K562 (cell line): Measurements from ENCODE around the gene CLDN5. TPM values are rescaled to one million over a fixed set of nuclear protein-coding genes. Genes with fewer than 3 reads are reported as not detected.

ENCODE experiments used
- CCNT2 ChIP-seq: IDR thresholded peaks from 2 replicates; pipeline ENCODE4 v1.6.1; 2011; ENCODE audit warnings: borderline replicate concordance, low read depth, mild to moderate bottlenecking, moderate library complexity, mixed read lengths, low read length; ENCODE audit not compliant: insufficient read length; ENCODE audit errors: extremely low read depth
- CEBPZ ChIP-seq: fragments of 150-350 bp; IDR thresholded peaks from 2 replicates; pipeline ENCODE4 v1.6.1; 2014; ENCODE audit warnings: low read depth, mild to moderate bottlenecking, low read length, borderline replicate concordance
- FOXK2 ChIP-seq, 2 experiments: fragments of 450-650 bp; IDR thresholded peaks in 1 of 2; conservative IDR thresholded peaks in 1 of 2; 2 replicates each; pipeline ENCODE4 v1.6.1; 2016; ENCODE audit warnings: low read depth in 2 of 2, mild to moderate bottlenecking in 1 of 2
- IRF9 ChIP-seq: fragments of 450-650 bp; IDR thresholded peaks from 2 replicates; pipeline ENCODE4 v1.6.1; 2016; ENCODE audit warnings: missing biosample characterization, missing genetic modification characterization
- LEF1 ChIP-seq: fragments of 450-650 bp; IDR thresholded peaks from 2 replicates; pipeline ENCODE4 v1.6.1; 2016; ENCODE audit warnings: mild to moderate bottlenecking
- POLR3G ChIP-seq: IDR thresholded peaks from 2 replicates; pipeline ENCODE4 v1.6.1; 2011; ENCODE audit not compliant: insufficient read length, insufficient replicate concordance; ENCODE audit errors: extremely low read depth
- RUNX1 ChIP-seq: sonication (generic); IDR thresholded peaks from 2 replicates; pipeline ENCODE4 v1.6.1; 2016; ENCODE audit warnings: antibody characterized with exemption, low read depth
- SLC30A9 ChIP-seq: fragments of 250-450 bp; sonication (Bioruptor Pico); IDR thresholded peaks from 2 replicates; pipeline ENCODE4 v1.8.0; 2022; ENCODE audit warnings: mild to moderate bottlenecking, moderate library complexity
- SRSF1 ChIP-seq: fragments of 200-400 bp; formaldehyde crosslinking; IDR thresholded peaks from 2 replicates; pipeline ENCODE4 v1.6.1; 2017; ENCODE audit warnings: mild to moderate bottlenecking, low read depth, low read length, moderate library complexity
- YY1 ChIP-seq, 3 experiments: IDR thresholded peaks; 2 replicates each; pipeline ENCODE4 v1.6.1; 2011; ENCODE audit warnings: low read length in 2 of 3, mild to moderate bottlenecking in 2 of 3, moderate library complexity in 2 of 3, borderline replicate concordance in 1 of 3, control low read depth in 1 of 3, low read depth in 1 of 3; ENCODE audit not compliant: insufficient read depth in 3 of 3, insufficient replicate concordance in 2 of 3, control insufficient read depth in 1 of 3, insufficient read length in 1 of 3; ENCODE audit errors: extremely low read depth in 1 of 3
- ZBTB34 ChIP-seq: fragments of 250-450 bp; sonication (Bioruptor Pico); IDR thresholded peaks from 2 replicates; pipeline ENCODE4 v1.8.0; 2021; ENCODE audit warnings: mild to moderate bottlenecking, moderate library complexity
- ZBTB9 ChIP-seq: fragments of 450-650 bp; formaldehyde crosslinking; IDR thresholded peaks from 2 replicates; pipeline ENCODE4 v1.4.0; 2020; ENCODE audit warnings: mild to moderate bottlenecking, moderate library complexity
- ZNF232 ChIP-seq: sonication (generic); formaldehyde crosslinking; IDR thresholded peaks from 2 replicates; pipeline ENCODE4 v1.8.0; 2022; ENCODE audit warnings: mild to moderate bottlenecking, missing genetic modification reagents
- ZNF253 ChIP-seq: fragments of 250-450 bp; sonication (Bioruptor Pico); conservative IDR thresholded peaks from 2 replicates; pipeline ENCODE4 v1.6.1; 2021; ENCODE audit warnings: mild to moderate bottlenecking
- ZNF280B ChIP-seq: fragments of 250-450 bp; sonication (Bioruptor Pico); IDR thresholded peaks from 2 replicates; pipeline ENCODE4 v1.5.1; 2021; ENCODE audit warnings: mild to moderate bottlenecking
- ZNF311 ChIP-seq: fragments of 250-450 bp; sonication (Bioruptor Pico); IDR thresholded peaks from 2 replicates; pipeline ENCODE4 v1.4.0; 2020; ENCODE audit warnings: mild to moderate bottlenecking, moderate library complexity
- polyA plus RNA-seq, 8 experiments: library from polyadenylated mRNA; depleted of rRNA in 4 of 8; stranded (reverse) in 5 of 8; unstranded in 3 of 8; fragments of >200 nt; fragmentation: Nextera tagmentation in 2 of 8; fragmentation: Illumina TruSeq in 1 of 8; extraction: Ambion mirVana in 2 of 8; extraction: Trizol in 1 of 8; gene quantifications; 2 replicates each; pipeline versions ENCODE4 v1.2.1 to v1.2.3, GENCODE V29; 2011 to 2014; ENCODE audit warnings: inconsistent platforms in 1 of 8, missing spikeins in 1 of 8
- total RNA-seq, 7 experiments: library from RNA; depleted of rRNA in 6 of 7; stranded (reverse); fragments of >200 nt in 6 of 7; fragmentation: Illumina TruSeq in 2 of 7; extraction: Trizol in 2 of 7; gene quantifications; 2 replicates each; pipeline versions ENCODE4 v1.2.1 to v1.2.3, GENCODE V29; 2011 to 2021; ENCODE audit warnings: low replicate concordance in 1 of 7

Gene CLDN5
- total and polyA plus RNA-seq, 9 of the 15 experiments (the other 6 are each of a cell fraction or from before 2014, with no cell fraction given), result 0.20 TPM; not detected in 8

GRCh38 chr22:19508024-19508776, 16.0 kb downstream of the CLDN5 start (continued):
- TF ChIP-seq YY1 (IDR thresholded peaks at IDR 0.05; ENCODE audit: borderline replicate concordance in 1 of 3, control insufficient read depth in 1 of 3, extremely low read depth in 1 of 3, insufficient read depth in 3 of 3, insufficient read length in 1 of 3, insufficient replicate concordance in 2 of 3, low read depth in 1 of 3, low read length in 2 of 3), result no peak
- no peak for TF ChIP-seq ZNF311 (CRISPR knock-in tag)
- TF ChIP-seq CCNT2, result no peak
- TF ChIP-seq ZNF232 (CRISPR knock-in tag), result no peak
- TF ChIP-seq IRF9, result no peak
- no peak for TF ChIP-seq LEF1
- no peak for TF ChIP-seq CEBPZ
- TF ChIP-seq FOXK2 (conservative IDR thresholded peaks at IDR 0.05 in 1 of 2, IDR thresholded peaks at IDR 0.05 in 1 of 2; ENCODE audit: low read depth in 2 of 2), result no peak
- no peak for TF ChIP-seq ZNF253 (CRISPR knock-in tag)
- no peak for TF ChIP-seq ZBTB34 (CRISPR knock-in tag)
- TF ChIP-seq ZBTB9 (CRISPR knock-in tag), result no peak
- no peak for TF ChIP-seq POLR3G
- TF ChIP-seq ZNF280B, result no peak
- no peak for TF ChIP-seq SRSF1
- no peak; the same call in 1 of the 2 replicates for TF ChIP-seq RUNX1
- TF ChIP-seq SLC30A9 (CRISPR knock-in tag), result no peak
